Measurements from ENCODE around the gene SEC61A2.

The SEC61A2 gene

DNA sequence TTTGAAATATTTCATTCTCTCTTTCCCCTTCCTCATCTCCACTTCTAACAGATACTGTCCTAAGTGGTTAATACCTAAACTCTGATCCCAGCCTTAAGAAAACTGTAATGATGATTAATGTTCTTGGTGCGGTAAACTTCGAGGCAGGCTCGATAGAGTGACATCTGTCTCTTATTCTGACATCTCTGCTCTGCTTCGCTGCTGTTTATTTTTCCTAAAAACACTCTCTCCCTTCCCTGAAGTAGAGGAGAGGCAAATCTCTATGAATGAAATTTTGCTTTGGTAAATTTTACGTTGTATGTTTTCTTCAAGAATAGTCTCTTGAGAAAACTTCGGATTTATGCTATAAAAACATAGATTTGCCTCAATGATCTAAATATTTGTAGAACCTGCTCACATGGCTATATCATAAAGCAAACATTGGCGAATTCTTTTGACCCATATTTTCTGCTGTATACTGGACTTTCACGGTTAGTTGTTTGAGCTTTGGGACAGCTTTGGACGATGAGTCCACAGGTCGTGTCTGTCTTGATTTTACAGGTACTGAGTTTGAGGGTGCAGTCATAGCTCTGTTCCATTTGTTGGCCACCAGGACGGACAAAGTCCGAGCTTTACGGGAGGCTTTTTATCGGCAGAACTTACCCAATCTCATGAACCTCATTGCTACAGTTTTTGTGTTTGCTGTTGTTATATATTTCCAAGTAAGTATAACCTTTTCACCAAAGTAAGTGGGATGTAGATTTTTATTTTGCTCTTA, 27.1 kb downstream of the SEC61A2 start:
- in situ Hi-C loops (cut with MboI; ENCODE audit: low sequenced_read_pairs, unreplicated experiment): no loop called here

DNA sequence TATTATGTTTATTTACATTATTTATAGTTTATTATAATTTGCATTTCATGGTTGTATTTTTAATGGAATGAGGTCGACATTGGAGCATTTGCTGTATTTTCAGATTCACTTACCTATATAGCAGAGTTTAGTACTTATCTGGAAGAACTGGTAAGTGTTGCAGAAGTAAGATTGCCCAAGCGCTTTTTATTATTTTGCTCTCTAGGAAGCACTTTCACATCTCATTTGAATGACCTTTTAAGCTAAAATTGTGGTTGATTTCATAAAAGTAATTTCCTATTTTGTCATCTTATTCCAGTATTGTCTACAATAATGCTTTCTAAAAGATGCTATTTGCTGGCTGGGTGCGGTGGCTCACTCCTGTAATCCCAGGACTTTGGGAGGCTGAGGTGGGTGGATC, 28.6 kb downstream of the SEC61A2 start:
- DNase-seq (ENCODE audit: low spot score): no peak
- in situ Hi-C loops (cut with MboI; ENCODE audit: low sequenced_read_pairs, unreplicated experiment): no loop called here
- TF ChIP-seq, protein P1, sequence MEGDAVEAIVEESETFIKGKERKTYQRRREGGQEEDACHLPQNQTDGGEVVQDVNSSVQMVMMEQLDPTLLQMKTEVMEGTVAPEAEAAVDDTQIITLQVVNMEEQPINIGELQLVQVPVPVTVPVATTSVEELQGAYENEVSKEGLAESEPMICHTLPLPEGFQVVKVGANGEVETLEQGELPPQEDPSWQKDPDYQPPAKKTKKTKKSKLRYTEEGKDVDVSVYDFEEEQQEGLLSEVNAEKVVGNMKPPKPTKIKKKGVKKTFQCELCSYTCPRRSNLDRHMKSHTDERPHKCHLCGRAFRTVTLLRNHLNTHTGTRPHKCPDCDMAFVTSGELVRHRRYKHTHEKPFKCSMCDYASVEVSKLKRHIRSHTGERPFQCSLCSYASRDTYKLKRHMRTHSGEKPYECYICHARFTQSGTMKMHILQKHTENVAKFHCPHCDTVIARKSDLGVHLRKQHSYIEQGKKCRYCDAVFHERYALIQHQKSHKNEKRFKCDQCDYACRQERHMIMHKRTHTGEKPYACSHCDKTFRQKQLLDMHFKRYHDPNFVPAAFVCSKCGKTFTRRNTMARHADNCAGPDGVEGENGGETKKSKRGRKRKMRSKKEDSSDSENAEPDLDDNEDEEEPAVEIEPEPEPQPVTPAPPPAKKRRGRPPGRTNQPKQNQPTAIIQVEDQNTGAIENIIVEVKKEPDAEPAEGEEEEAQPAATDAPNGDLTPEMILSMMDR (IDR thresholded peaks at IDR 0.05; ENCODE audit: borderline replicate concordance, control extremely low read depth, extremely low read depth, insufficient read depth, missing control alignments): no peak

More for the DNA sequence above, 27.1 kb downstream of the SEC61A2 start:
- DNase-seq (ENCODE audit: low spot score): no peak
- TF ChIP-seq, protein P1 (IDR thresholded peaks at IDR 0.05; ENCODE audit: borderline replicate concordance, control extremely low read depth, extremely low read depth, insufficient read depth, missing control alignments): no peak

DNA sequence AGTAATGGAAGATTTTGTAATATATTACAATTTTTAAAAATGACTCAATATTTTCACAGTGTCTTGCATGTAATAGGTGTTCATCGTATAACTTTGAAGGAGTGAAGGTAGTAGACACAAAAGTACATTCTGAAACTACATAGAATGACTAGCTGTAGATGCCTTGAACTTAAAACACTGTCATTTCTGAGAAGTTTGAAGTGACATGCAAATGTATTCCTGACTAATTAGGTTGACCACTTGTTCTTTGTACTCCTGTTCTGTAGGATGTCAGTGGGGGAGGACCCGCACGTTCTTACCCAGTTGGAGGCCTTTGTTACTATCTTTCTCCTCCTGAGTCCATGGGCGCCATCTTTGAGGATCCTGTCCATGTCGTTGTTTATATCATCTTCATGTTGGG, 31.2 kb downstream of the SEC61A2 start:
- TF ChIP-seq, protein P1 (IDR thresholded peaks at IDR 0.05; ENCODE audit: borderline replicate concordance, control extremely low read depth, extremely low read depth, insufficient read depth, missing control alignments): no peak
- in situ Hi-C loops (cut with MboI; ENCODE audit: low sequenced_read_pairs, unreplicated experiment): no loop called here
- no peak for DNase-seq (ENCODE audit: low spot score)

DNA sequence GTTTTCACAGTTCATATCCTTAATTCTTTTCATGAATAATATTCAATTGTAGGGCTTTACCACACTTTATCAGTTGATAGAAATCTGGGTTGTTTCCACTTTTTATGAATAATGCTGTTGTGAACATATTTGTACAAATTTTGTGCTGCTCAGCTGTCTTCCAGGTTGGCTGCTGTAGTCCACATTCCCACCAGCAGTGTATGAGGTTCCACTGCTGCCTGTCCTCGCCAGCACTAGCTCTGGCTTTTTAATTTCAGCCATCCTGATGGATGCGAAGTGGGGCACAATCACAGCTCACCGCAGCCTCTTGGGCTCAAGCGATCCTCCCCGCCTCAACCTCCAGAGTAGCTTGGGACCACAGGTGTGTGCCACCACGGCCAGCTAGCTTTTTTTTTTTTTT, 33.5 kb downstream of the SEC61A2 start:
- no peak for DNase-seq (ENCODE audit: low spot score)
- in situ Hi-C loops (cut with MboI; ENCODE audit: low sequenced_read_pairs, unreplicated experiment): no loop called here
- TF ChIP-seq, protein P1 (IDR thresholded peaks at IDR 0.05; ENCODE audit: borderline replicate concordance, control extremely low read depth, extremely low read depth, insufficient read depth, missing control alignments): no peak

DNA sequence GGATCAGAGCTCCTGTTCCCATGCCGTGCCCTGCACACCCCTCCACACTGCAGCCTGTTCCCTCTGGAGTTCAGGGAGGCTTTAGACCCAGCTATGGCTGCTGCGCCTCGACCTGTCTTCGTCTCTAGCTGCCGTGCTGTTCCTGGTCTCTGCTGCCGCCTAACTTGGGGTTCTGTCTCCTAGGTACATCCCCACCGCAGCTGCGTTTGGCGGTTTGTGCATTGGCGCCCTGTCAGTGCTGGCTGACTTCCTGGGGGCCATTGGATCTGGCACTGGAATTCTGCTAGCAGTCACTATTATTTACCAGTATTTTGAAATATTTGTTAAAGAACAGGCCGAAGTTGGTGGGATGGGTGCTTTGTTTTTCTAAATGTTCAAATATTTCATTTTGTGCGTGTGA, 34.6 kb downstream of the SEC61A2 start:
- DNase-seq (ENCODE audit: low spot score): no peak
- TF ChIP-seq, protein P1 (IDR thresholded peaks at IDR 0.05; ENCODE audit: borderline replicate concordance, control extremely low read depth, extremely low read depth, insufficient read depth, missing control alignments): no peak

DNA sequence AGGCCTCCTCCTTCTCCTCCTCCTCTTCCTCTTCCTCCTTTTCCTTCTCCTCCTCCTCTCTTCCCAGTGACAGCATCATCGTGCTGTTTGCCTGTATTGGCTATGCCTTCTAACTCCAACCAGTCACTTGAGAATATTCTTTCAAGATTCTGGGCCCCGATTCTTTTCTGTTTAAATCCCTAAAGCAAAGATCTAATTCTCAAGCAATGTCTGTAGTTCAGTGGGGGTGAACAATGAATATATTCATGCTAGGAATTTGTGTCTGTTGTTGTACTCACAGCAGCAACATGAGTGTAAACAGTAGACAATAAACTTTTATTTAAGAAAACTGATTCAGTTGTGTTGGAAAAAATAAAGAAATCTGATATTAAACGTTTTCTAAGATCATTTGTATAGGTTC, 35.6 kb downstream of the SEC61A2 start:
- DNase-seq (ENCODE audit: low spot score): no peak
- in situ Hi-C loops (cut with MboI; ENCODE audit: low sequenced_read_pairs, unreplicated experiment): no loop called here

More for the DNA sequence above, 34.6 kb downstream of the SEC61A2 start:
- in situ Hi-C loops (cut with MboI; ENCODE audit: low sequenced_read_pairs, unreplicated experiment): no loop called here

More for the DNA sequence above, 35.6 kb downstream of the SEC61A2 start:
- TF ChIP-seq, protein P1 (IDR thresholded peaks at IDR 0.05; ENCODE audit: borderline replicate concordance, control extremely low read depth, extremely low read depth, insufficient read depth, missing control alignments): no peak

All from GM13976 (cell line).